ENCODE results near the gene MTHFSD. TPM values are rescaled to one million over a fixed set of nuclear protein-coding genes. Genes with fewer than 3 reads are reported as not detected.

Gene MTHFSD
- total RNA-seq, 1 experiment from 2014 or later, result 4.7 TPM

- no peak overlapping the region for H3K56ac ChIP-seq (ENCODE audit: insufficient read length, low read depth, low read length)
- no peak overlapping the region for H2AFZ ChIP-seq (ENCODE audit: low read length)
- no peaks in the 10 kb centered on the region for H3K9me3 Mint-ChIP-seq
- H2BK5ac ChIP-seq (ENCODE audit: insufficient read length, low read length), result no peak overlapping the region
- DNase-seq, result no peak
- no peak overlapping the region for H3K23ac ChIP-seq (ENCODE audit: insufficient read length, low read depth, low read length)
- no peaks in the 10 kb centered on the region for H3K23me2 ChIP-seq (ENCODE audit: insufficient read length, low read depth, low read length, poor library complexity, severe bottlenecking)
- H4K91ac ChIP-seq (ENCODE audit: insufficient read length, low read depth, low read length), result no peak overlapping the region
- no peaks in the 10 kb centered on the region for H3K79me1 ChIP-seq (ENCODE audit: insufficient read depth, low read depth, low read length, poor library complexity, severe bottlenecking)
- H3K27ac ChIP-seq (ENCODE audit: insufficient read length, low read depth, low read length), result no peak overlapping the region
- no peak overlapping the region for H3K4ac ChIP-seq (ENCODE audit: low read depth, low read length)
- H2BK20ac ChIP-seq (ENCODE audit: low read depth, low read length, poor library complexity, severe bottlenecking), result no peak overlapping the region
- no peaks in the 10 kb centered on the region for H3K4me1 ChIP-seq (ENCODE audit: insufficient read depth, low read length)
- H3T11ph ChIP-seq (ENCODE audit: low read length), result no peak overlapping the region
- no peak overlapping the region for H3K4me3 Mint-ChIP-seq
- H3K14ac ChIP-seq (ENCODE audit: insufficient read depth, low read length), result no peak overlapping the region
- no peak overlapping the region for H2BK15ac ChIP-seq (ENCODE audit: low read depth, low read length)
- H3K27me3 ChIP-seq (ENCODE audit: insufficient read depth, low read length), result no peaks in the 10 kb centered on the region
- no peaks in the 10 kb centered on the region for H3K4me1 Mint-ChIP-seq
- no CpG with 5 or more reads among the region's 21 CpGs for WGBS (ENCODE audit: extremely low coverage, insufficient read length, low lambda C conversion rate)
- H4K8ac ChIP-seq (replicated peaks; ENCODE audit: insufficient read length, low read depth, low read length), result no peak overlapping the region
- peaks cover 9% of the 10 kb centered on the region for H3K27me3 Mint-ChIP-seq (ENCODE audit: low read depth)
- no peaks in the 10 kb centered on the region; a peak in 2 of 7 replicates for H3K36me3 Mint-ChIP-seq (ENCODE audit: insufficient read depth in 1 of 3, low read depth in 3 of 3)
- no peak overlapping the region for H2BK12ac ChIP-seq (ENCODE audit: insufficient read length, low read depth, low read length)
- no peak overlapping the region for H3K27ac Mint-ChIP-seq
- H3K4me2 ChIP-seq (ENCODE audit: insufficient read depth, insufficient read length, low read length), result no peak overlapping the region
- H3K79me2 ChIP-seq (ENCODE audit: insufficient read depth, low read length), result no peaks in the 10 kb centered on the region
- no peaks in the 10 kb centered on the region for H4K20me1 ChIP-seq (ENCODE audit: control insufficient read depth, insufficient read depth, insufficient read length)
- no peak overlapping the region for H4K5ac ChIP-seq (ENCODE audit: insufficient read length, low read depth, low read length)
- no peak overlapping the region for H2AK5ac ChIP-seq (ENCODE audit: insufficient read length, low read length)
- no peaks in the 10 kb centered on the region for H3K9me3 ChIP-seq (ENCODE audit: control insufficient read depth, low read depth, low read length)
- no peak overlapping the region for H3K18ac ChIP-seq (ENCODE audit: insufficient read length, low read depth, low read length)
- TF ChIP-seq, protein P1, sequence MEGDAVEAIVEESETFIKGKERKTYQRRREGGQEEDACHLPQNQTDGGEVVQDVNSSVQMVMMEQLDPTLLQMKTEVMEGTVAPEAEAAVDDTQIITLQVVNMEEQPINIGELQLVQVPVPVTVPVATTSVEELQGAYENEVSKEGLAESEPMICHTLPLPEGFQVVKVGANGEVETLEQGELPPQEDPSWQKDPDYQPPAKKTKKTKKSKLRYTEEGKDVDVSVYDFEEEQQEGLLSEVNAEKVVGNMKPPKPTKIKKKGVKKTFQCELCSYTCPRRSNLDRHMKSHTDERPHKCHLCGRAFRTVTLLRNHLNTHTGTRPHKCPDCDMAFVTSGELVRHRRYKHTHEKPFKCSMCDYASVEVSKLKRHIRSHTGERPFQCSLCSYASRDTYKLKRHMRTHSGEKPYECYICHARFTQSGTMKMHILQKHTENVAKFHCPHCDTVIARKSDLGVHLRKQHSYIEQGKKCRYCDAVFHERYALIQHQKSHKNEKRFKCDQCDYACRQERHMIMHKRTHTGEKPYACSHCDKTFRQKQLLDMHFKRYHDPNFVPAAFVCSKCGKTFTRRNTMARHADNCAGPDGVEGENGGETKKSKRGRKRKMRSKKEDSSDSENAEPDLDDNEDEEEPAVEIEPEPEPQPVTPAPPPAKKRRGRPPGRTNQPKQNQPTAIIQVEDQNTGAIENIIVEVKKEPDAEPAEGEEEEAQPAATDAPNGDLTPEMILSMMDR (conservative IDR thresholded peaks at IDR 0.05), result no peak
- H2BK120ac ChIP-seq (ENCODE audit: low read depth, low read length, poor library complexity, severe bottlenecking), result no peak overlapping the region
- H3K9ac ChIP-seq (ENCODE audit: extremely low read depth, insufficient read length, low read length), result no peak overlapping the region
Measured at GRCh38 chr16:86542756-86543750, 12.0 kb downstream of the MTHFSD start.
